ENCODE results near the gene MTUS2. TPM values are rescaled to one million over a fixed set of nuclear protein-coding genes. Genes with fewer than 3 reads are reported as not detected.

The MTUS2 gene
- total RNA-seq, 1 experiment from 2014 or later, result 0.35 TPM

DNA sequence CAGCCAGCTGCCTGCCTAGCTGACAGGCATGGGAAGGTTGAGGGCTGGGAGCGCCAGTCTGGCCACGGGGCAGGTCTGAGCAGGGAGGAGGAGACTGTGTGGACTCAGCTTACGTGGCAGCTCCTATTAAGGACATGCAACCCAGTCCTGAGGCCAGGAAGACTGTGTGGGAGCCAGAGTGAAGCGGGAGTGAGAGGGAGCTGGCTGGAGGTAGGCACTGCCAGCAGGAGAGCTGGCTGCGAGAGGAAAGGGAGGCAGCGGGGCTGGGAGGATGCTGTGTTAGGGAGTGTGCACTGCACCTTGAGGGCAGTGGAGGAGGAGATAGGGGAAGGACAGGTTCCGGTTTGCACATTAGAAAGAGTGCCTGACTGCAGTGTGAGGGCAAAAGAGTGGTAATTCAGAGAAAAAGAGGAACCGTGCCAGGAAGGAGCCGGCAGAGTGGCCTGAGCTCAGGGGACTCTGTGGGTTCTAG lies 676.1 kb downstream of the MTUS2 start:
- TF ChIP-seq, protein P1, sequence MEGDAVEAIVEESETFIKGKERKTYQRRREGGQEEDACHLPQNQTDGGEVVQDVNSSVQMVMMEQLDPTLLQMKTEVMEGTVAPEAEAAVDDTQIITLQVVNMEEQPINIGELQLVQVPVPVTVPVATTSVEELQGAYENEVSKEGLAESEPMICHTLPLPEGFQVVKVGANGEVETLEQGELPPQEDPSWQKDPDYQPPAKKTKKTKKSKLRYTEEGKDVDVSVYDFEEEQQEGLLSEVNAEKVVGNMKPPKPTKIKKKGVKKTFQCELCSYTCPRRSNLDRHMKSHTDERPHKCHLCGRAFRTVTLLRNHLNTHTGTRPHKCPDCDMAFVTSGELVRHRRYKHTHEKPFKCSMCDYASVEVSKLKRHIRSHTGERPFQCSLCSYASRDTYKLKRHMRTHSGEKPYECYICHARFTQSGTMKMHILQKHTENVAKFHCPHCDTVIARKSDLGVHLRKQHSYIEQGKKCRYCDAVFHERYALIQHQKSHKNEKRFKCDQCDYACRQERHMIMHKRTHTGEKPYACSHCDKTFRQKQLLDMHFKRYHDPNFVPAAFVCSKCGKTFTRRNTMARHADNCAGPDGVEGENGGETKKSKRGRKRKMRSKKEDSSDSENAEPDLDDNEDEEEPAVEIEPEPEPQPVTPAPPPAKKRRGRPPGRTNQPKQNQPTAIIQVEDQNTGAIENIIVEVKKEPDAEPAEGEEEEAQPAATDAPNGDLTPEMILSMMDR (conservative IDR thresholded peaks at IDR 0.05), result no peak
- no peaks in the 10 kb centered on the region for H3K36me3 Mint-ChIP-seq (ENCODE audit: insufficient read depth in 1 of 3, low read depth in 3 of 3)
- peaks cover 5% of the 10 kb centered on the region for H3K27me3 Mint-ChIP-seq (ENCODE audit: low read depth)

More for the DNA sequence above, 676.1 kb downstream of the MTUS2 start:
- Histone ChIP-seq H2AFZ (ENCODE audit: low read length) (no peak overlapping the region), H3K9ac (ENCODE audit: extremely low read depth, insufficient read length, low read length) (no peak overlapping the region), H3K14ac (ENCODE audit: insufficient read depth, low read length) (no peak overlapping the region), H3K9me3 (ENCODE audit: control insufficient read depth, low read depth, low read length) (no peaks in the 10 kb centered on the region), H2BK5ac (ENCODE audit: insufficient read length, low read length) (no peak overlapping the region), H3K27ac (ENCODE audit: insufficient read length, low read depth, low read length) (no peak overlapping the region), H2AK5ac (ENCODE audit: insufficient read length, low read length) (no peak overlapping the region), H2BK15ac (ENCODE audit: low read depth, low read length) (no peak overlapping the region), H3K79me2 (ENCODE audit: insufficient read depth, low read length) (no peaks in the 10 kb centered on the region), H4K91ac (ENCODE audit: insufficient read length, low read depth, low read length) (no peak overlapping the region), H3K79me1 (ENCODE audit: insufficient read depth, low read depth, low read length, poor library complexity, severe bottlenecking) (no peaks in the 10 kb centered on the region), H4K8ac (replicated peaks; ENCODE audit: insufficient read length, low read depth, low read length) (no peak overlapping the region), H2BK120ac (ENCODE audit: low read depth, low read length, poor library complexity, severe bottlenecking) (no peak overlapping the region), H3K18ac (ENCODE audit: insufficient read length, low read depth, low read length) (no peak overlapping the region), H4K20me1 (ENCODE audit: control insufficient read depth, insufficient read depth, insufficient read length) (no peaks in the 10 kb centered on the region), H2BK20ac (ENCODE audit: low read depth, low read length, poor library complexity, severe bottlenecking) (no peak overlapping the region), H3K4me1 (ENCODE audit: insufficient read depth, low read length) (peaks cover 3% of the 10 kb centered on the region; the same call in 1 of the 2 replicates), H3T11ph (ENCODE audit: low read length) (no peak overlapping the region), H4K5ac (ENCODE audit: insufficient read length, low read depth, low read length) (no peak overlapping the region), H3K4me2 (ENCODE audit: insufficient read depth, insufficient read length, low read length) (no peak overlapping the region), H3K4ac (ENCODE audit: low read depth, low read length) (no peak overlapping the region), H3K23me2 (ENCODE audit: insufficient read length, low read depth, low read length, poor library complexity, severe bottlenecking) (no peaks in the 10 kb centered on the region), H3K27me3 (ENCODE audit: insufficient read depth, low read length) (no peaks in the 10 kb centered on the region; the same call in 1 of the 2 replicates), H2BK12ac (ENCODE audit: insufficient read length, low read depth, low read length) (no peak overlapping the region), H3K56ac (ENCODE audit: insufficient read length, low read depth, low read length) (no peak overlapping the region), H3K23ac (ENCODE audit: insufficient read length, low read depth, low read length) (no peak overlapping the region)
- Mint-ChIP-seq H3K9me3 (no peaks in the 10 kb centered on the region), H3K4me3 (no peak overlapping the region; a peak in 1 of 5 replicates), H3K27ac (peak overlapping the region in 1 of 3 experiments; percentile 30; a peak in 2 of 7 replicates), H3K4me1 (peaks cover 23% of the 10 kb centered on the region in 2 experiments)
- WGBS (ENCODE audit: extremely low coverage, insufficient read length, low lambda C conversion rate), result no CpG with 5 or more reads among the region's 9 CpGs
- DNase-seq, result no peak

Data from H9 (cell line).